GM19463 (cell line): ENCODE data around the gene SP140.
"Not testable (repeated sequence)": the region's sequence is repeated elsewhere in the genome, so short reads cannot be mapped to it uniquely, and the experiment has no call there.

Experiments
- ATAC-seq: cut with Tn5 transposase; IDR thresholded peaks from one replicate; pipeline ENCODE4 v1.9.1; 2021; ENCODE audit warnings: mild to moderate bottlenecking, moderate library complexity; ENCODE audit not compliant: unreplicated experiment

Gene SP140

GRCh38 chr2:230324503-230324902 lies 99.0 kb downstream of the SP140 start:
- ATAC-seq: no peak

GRCh38 chr2:230325316-230326243 lies 100.0 kb downstream of the SP140 start:
- ATAC-seq: no peak

GRCh38 chr2:230326453-230327417 lies 101.2 kb downstream of the SP140 start, which contains the start of gene SP140L:
TSS of gene SP140L (plus strand) at chr2:230327193. CDS start at chr2:230327270, 77 bp downstream.
- ATAC-seq: peak; percentile 92

GRCh38 chr2:230327418-230328154 lies 102.0 kb downstream of the SP140 start:
- ATAC-seq: peak; percentile 56

GRCh38 chr2:230328155-230328458 lies 102.6 kb downstream of the SP140 start:
- no peak for ATAC-seq

GRCh38 chr2:230329946-230330605 lies 104.5 kb downstream of the SP140 start:
- ATAC-seq: no peak

- ATAC-seq: no peak
These were observed 105.2 kb downstream of the SP140 start for GRCh38 chr2:230330725-230331124.

GRCh38 chr2:230335461-230335863 lies 109.9 kb downstream of the SP140 start:
- ATAC-seq: no peak

GRCh38 chr2:230335864-230336506 lies 110.4 kb downstream of the SP140 start:
- no peak for ATAC-seq

GRCh38 chr2:230341936-230342528 lies 116.5 kb downstream of the SP140 start:
- ATAC-seq: not testable (repeated sequence)

- not testable (repeated sequence) for ATAC-seq
These were observed 117.6 kb downstream of the SP140 start for GRCh38 chr2:230343041-230343624.

- ATAC-seq: no peak
These were observed 118.2 kb downstream of the SP140 start for GRCh38 chr2:230343747-230344146.

GRCh38 chr2:230346465-230346864 lies 120.9 kb downstream of the SP140 start:
- no peak for ATAC-seq

- ATAC-seq: no peak
These were observed 121.5 kb downstream of the SP140 start for GRCh38 chr2:230346921-230347533.

- ATAC-seq: peak; percentile 67
These were observed 122.2 kb downstream of the SP140 start for GRCh38 chr2:230347659-230348305.

- no peak for ATAC-seq
These were observed 123.3 kb downstream of the SP140 start for GRCh38 chr2:230348787-230349186.

GRCh38 chr2:230356084-230356483 lies 130.5 kb downstream of the SP140 start:
- ATAC-seq: no peak

- no peak for ATAC-seq
These were observed 132.8 kb downstream of the SP140 start for GRCh38 chr2:230358305-230358704.
